Osteoblast (primary cell): ENCODE results near the gene SLC24A4. TPM values are rescaled to one million over a fixed set of nuclear protein-coding genes. Genes with fewer than 3 reads are reported as not detected.

Source experiments
- DNase-seq: peaks from one replicate; pipeline ENCODE4 v3.0.0; 2011; ENCODE audit warnings: low spot score, mixed read lengths; ENCODE audit not compliant: insufficient read length; ENCODE audit errors: missing footprints
- H2AFZ ChIP-seq: 2 replicates; pipeline ENCODE4 v1.6.0; 2011; ENCODE audit warnings: mild to moderate bottlenecking, low read length
- H3K27ac ChIP-seq: 2 replicates; pipeline ENCODE4 v1.5.1; 2011; ENCODE audit warnings: mild to moderate bottlenecking, low read depth, low read length, moderate library complexity
- H3K27me3 ChIP-seq: 2 replicates; pipeline ENCODE4 v1.6.0; 2012; ENCODE audit warnings: mild to moderate bottlenecking, control low read depth, inconsistent platforms, low read length, moderate library complexity; ENCODE audit not compliant: insufficient read depth
- H3K36me3 ChIP-seq: 2 replicates; pipeline ENCODE4 v1.5.1; 2011; ENCODE audit warnings: mild to moderate bottlenecking, low read length, control low read depth, moderate library complexity; ENCODE audit not compliant: insufficient read depth
- H3K4me1 ChIP-seq: 2 replicates; pipeline ENCODE4 v1.5.1; 2011; ENCODE audit warnings: mild to moderate bottlenecking, low read length, control low read depth, moderate library complexity; ENCODE audit not compliant: insufficient read depth
- H3K4me2 ChIP-seq: 2 replicates; pipeline ENCODE4 v1.6.0; 2011; ENCODE audit warnings: mild to moderate bottlenecking, low read length; ENCODE audit not compliant: insufficient read depth
- H3K4me3 ChIP-seq: fragments of 200-600 bp; sonication (generic); 3 replicates; pipeline ENCODE4 v1.5.1; 2012; ENCODE audit warnings: mild to moderate bottlenecking, low read length, inconsistent platforms; ENCODE audit not compliant: insufficient read depth
- H3K79me2 ChIP-seq: 2 replicates; pipeline ENCODE4 v1.6.0; 2012; ENCODE audit warnings: mild to moderate bottlenecking, low read length, control low read depth, inconsistent platforms; ENCODE audit not compliant: insufficient read depth
- H3K9me3 ChIP-seq: 2 replicates; pipeline ENCODE4 v1.5.1; 2011; ENCODE audit warnings: low read depth, low read length, control low read depth
- H4K20me1 ChIP-seq: 2 replicates; pipeline ENCODE4 v1.6.0; 2012; ENCODE audit warnings: mild to moderate bottlenecking, low read length, control low read depth; ENCODE audit not compliant: insufficient read depth
- CTCF ChIP-seq: IDR thresholded peaks from 2 replicates; pipeline ENCODE4 v1.5.1; 2011; ENCODE audit warnings: mild to moderate bottlenecking, low read depth, low read length, moderate library complexity; ENCODE audit errors: extremely low read depth
- total RNA-seq: library from RNA; depleted of rRNA; stranded (reverse); fragments of >200 nt; gene quantifications from 2 replicates; pipeline ENCODE4 v1.2.3, GENCODE V29; 2012

Gene SLC24A4
- total RNA-seq, 1 donor, result under 0.01 TPM

GRCh38 chr14:92392711-92393110, 69.7 kb downstream of the SLC24A4 start:
- H4K20me1 ChIP-seq, result no peaks in the 10 kb centered on the region
- H2AFZ ChIP-seq, result no peak overlapping the region
- no peak for TF ChIP-seq CTCF
- no peak overlapping the region for H3K4me3 ChIP-seq
- peaks cover 11% of the 10 kb centered on the region for H3K4me1 ChIP-seq
- no peaks in the 10 kb centered on the region for H3K27me3 ChIP-seq
- no peak for DNase-seq
- no peaks in the 10 kb centered on the region for H3K79me2 ChIP-seq
- no peaks in the 10 kb centered on the region for H3K36me3 ChIP-seq
- no peak overlapping the region for H3K4me2 ChIP-seq
- H3K9me3 ChIP-seq, result no peaks in the 10 kb centered on the region
- H3K27ac ChIP-seq, result no peak overlapping the region

- Histone ChIP-seq H3K36me3 (no peaks in the 10 kb centered on the region), H3K4me3 (peak overlapping the region; percentile 5), H3K9me3 (no peaks in the 10 kb centered on the region), H3K27ac (peak overlapping the region; percentile 47), H3K79me2 (no peaks in the 10 kb centered on the region), H3K4me1 (peaks cover 25% of the 10 kb centered on the region), H4K20me1 (no peaks in the 10 kb centered on the region), H3K27me3 (no peaks in the 10 kb centered on the region), H3K4me2 (peak overlapping the region; percentile 61), H2AFZ (no peak overlapping the region)
- TF ChIP-seq CTCF, result no peak
- peak; percentile 93 for DNase-seq
Measured at GRCh38 chr14:92397150-92397952, 74.4 kb downstream of the SLC24A4 start.

- DNase-seq, result no peak
- Histone ChIP-seq H3K79me2 (no peaks in the 10 kb centered on the region), H3K4me1 (peaks cover 25% of the 10 kb centered on the region), H3K4me2 (peak overlapping the region; percentile 61), H3K27me3 (peaks cover 4% of the 10 kb centered on the region), H3K9me3 (no peaks in the 10 kb centered on the region), H2AFZ (peak overlapping the region; percentile 60), H4K20me1 (no peaks in the 10 kb centered on the region), H3K4me3 (peak overlapping the region; percentile 5), H3K27ac (no peak overlapping the region), H3K36me3 (no peaks in the 10 kb centered on the region)
- TF ChIP-seq CTCF, result no peak
Measured at GRCh38 chr14:92397953-92398564, 75.1 kb downstream of the SLC24A4 start.
